Prostate gland (tissue), 2 donors: ENCODE data around the gene CCDC69. TPM values are rescaled to one million over a fixed set of nuclear protein-coding genes. Genes with fewer than 3 reads are reported as not detected.

ENCODE experiments used
- DNase-seq: peaks from one replicate; pipeline ENCODE4 v3.0.0-alpha.2; 2019; ENCODE audit warnings: low spot score
- H3K27ac ChIP-seq, 2 donors: fragments of 200-600 bp; sonication (generic); 2 replicates each; pipeline ENCODE4 v1.5.1; 2017 to 2019
- H3K27me3 ChIP-seq: fragments of 200-600 bp; sonication (generic); replicated peaks from 2 replicates; pipeline ENCODE4 v1.5.1; 2019; ENCODE audit not compliant: insufficient read depth
- H3K36me3 ChIP-seq, 2 donors: fragments of 200-600 bp; sonication (generic); 1 replicate in 1 of 2; 2 replicates in 1 of 2; pipeline versions ENCODE4 v1.5.1 to v1.8.1; 2017 to 2019
- H3K4me1 ChIP-seq: fragments of 200-600 bp; sonication (generic); replicated peaks from 2 replicates; pipeline ENCODE4 v1.5.1; 2019
- H3K4me3 ChIP-seq, 2 donors: fragments of 200-600 bp; sonication (generic); 2 replicates each; pipeline ENCODE4 v1.5.1; 2017 to 2019
- H3K9me3 ChIP-seq: fragments of 200-600 bp; sonication (generic); 2 replicates; pipeline ENCODE4 v1.5.1; 2017
- CTCF ChIP-seq, 4 experiments: fragments of 200-600 bp in 2 of 4; fragments of 450-650 bp in 2 of 4; sonication (generic) in 2 of 4; IDR thresholded peaks; 1 replicate in 3 of 4; 2 replicates in 1 of 4; pipeline ENCODE4 v1.5.1; 2016 to 2019; ENCODE audit warnings: antibody characterized with exemption in 4 of 4, mild to moderate bottlenecking in 2 of 4, moderate library complexity in 2 of 4
- POLR2A ChIP-seq: fragments of 450-650 bp; IDR thresholded peaks from one replicate; pipeline ENCODE4 v1.6.1; 2016; ENCODE audit warnings: antibody characterized with exemption, mild to moderate bottlenecking
- POLR2AphosphoS5 ChIP-seq: sonication (generic); formaldehyde crosslinking; IDR thresholded peaks from one replicate; pipeline ENCODE4 v1.6.1; 2017; ENCODE audit warnings: antibody characterized with exemption
- WGBS: methylation state at CpG from one replicate; pipeline ENCODE4 v1.1.5; 2018; 5-methylcytosine and 5-hydroxymethylcytosine counted together
- intact Hi-C: fragments of 100-400 bp; cut with DNase I; formaldehyde crosslinking; loops from one replicate; pipeline ENCODE4 v1.14.2; 2022
- total RNA-seq, 2 donors: library from RNA; depleted of rRNA; stranded (reverse); fragments of >200 nt; gene quantifications; one replicate each; pipeline ENCODE4 v1.1.0, GENCODE V29; 2016

CCDC69 gene
- total RNA-seq, 2 donors from 2014 or later, result 28.2 to 53.8 TPM

- H3K9me3 ChIP-seq, result no peaks in the 10 kb centered on the region
- intact Hi-C loops, result no loop called here
- TF ChIP-seq POLR2A, result no peak
- no peak for TF ChIP-seq CTCF (IDR thresholded peaks at IDR 0.05)
- H3K27ac ChIP-seq, result no peak overlapping the region
- no peaks in the 10 kb centered on the region for H3K27me3 ChIP-seq
- H3K4me1 ChIP-seq, result no peaks in the 10 kb centered on the region
- H3K36me3 ChIP-seq, result no peaks in the 10 kb centered on the region
- 88% methylated on average over 10 of the region's 10 CpGs for WGBS
- no peak for DNase-seq
- H3K4me3 ChIP-seq, result no peak overlapping the region
Observed at GRCh38 chr5:151214614-151215545, 9.0 kb downstream of the CCDC69 start.

GRCh38 chr5:151213803-151214613 lies 9.9 kb downstream of the CCDC69 start:
- DNase-seq, result no peak
- TF ChIP-seq CTCF (IDR thresholded peaks at IDR 0.05) (no peak), POLR2AphosphoS5 (peak; percentile 11), POLR2A (no peak)
- no peaks in the 10 kb centered on the region for H3K27me3 ChIP-seq
- WGBS, result 68% methylated on average over 9 of the region's 9 CpGs
- H3K36me3 ChIP-seq, result no peaks in the 10 kb centered on the region
- intact Hi-C loops, result no loop called here
- no peaks in the 10 kb centered on the region for H3K4me1 ChIP-seq
- no peaks in the 10 kb centered on the region for H3K9me3 ChIP-seq
- H3K4me3 ChIP-seq, result no peak overlapping the region
- no peak overlapping the region for H3K27ac ChIP-seq

GRCh38 chr5:151212406-151212798 lies 11.5 kb downstream of the CCDC69 start:
- no peaks in the 10 kb centered on the region for H3K36me3 ChIP-seq
- WGBS, result 69% methylated on average over 3 of the region's 3 CpGs
- no peak overlapping the region for H3K4me3 ChIP-seq
- no peak overlapping the region for H3K27ac ChIP-seq
- no peak for DNase-seq
- no peaks in the 10 kb centered on the region for H3K27me3 ChIP-seq
- intact Hi-C loops, result no loop called here
- H3K4me1 ChIP-seq, result no peaks in the 10 kb centered on the region
- H3K9me3 ChIP-seq, result no peaks in the 10 kb centered on the region
- TF ChIP-seq CTCF (IDR thresholded peaks at IDR 0.05), result no peak
- no peak for TF ChIP-seq POLR2AphosphoS5
- no peak for TF ChIP-seq POLR2A

GRCh38 chr5:151208481-151208914 lies 15.4 kb downstream of the CCDC69 start:
- no peaks in the 10 kb centered on the region for H3K27me3 ChIP-seq
- intact Hi-C loops, result no loop called here
- TF ChIP-seq POLR2AphosphoS5 (no peak), CTCF (IDR thresholded peaks at IDR 0.05) (no peak), POLR2A (no peak)
- H3K36me3 ChIP-seq, result no peaks in the 10 kb centered on the region
- 30% methylated on average over 5 of the region's 5 CpGs for WGBS
- no peak overlapping the region for H3K27ac ChIP-seq
- no peaks in the 10 kb centered on the region for H3K9me3 ChIP-seq
- H3K4me1 ChIP-seq, result no peaks in the 10 kb centered on the region
- no peak overlapping the region for H3K4me3 ChIP-seq
- no peak for DNase-seq
